Umbilical cord (tissue), 2 donors: ENCODE results near the gene ZNF146. TPM values are rescaled to one million over a fixed set of nuclear protein-coding genes. Genes with fewer than 3 reads are reported as not detected.
"Not testable (repeated sequence)": the region's sequence is repeated elsewhere in the genome, so short reads cannot be mapped to it uniquely, and the experiment has no call there.

Source experiments
- DNase-seq: peaks from one replicate; pipeline ENCODE4 v3.0.0-alpha.2; 2015; ENCODE audit warnings: low spot score
- total RNA-seq: library from RNA; depleted of rRNA; stranded (reverse); fragments of >200 nt; gene quantifications from one replicate; pipeline ENCODE4 v1.2.3, GENCODE V29; 2014; ENCODE audit warnings: low replicate concordance; ENCODE audit not compliant: insufficient read depth

Gene ZNF146
- 70.5 TPM for total RNA-seq

DNA sequence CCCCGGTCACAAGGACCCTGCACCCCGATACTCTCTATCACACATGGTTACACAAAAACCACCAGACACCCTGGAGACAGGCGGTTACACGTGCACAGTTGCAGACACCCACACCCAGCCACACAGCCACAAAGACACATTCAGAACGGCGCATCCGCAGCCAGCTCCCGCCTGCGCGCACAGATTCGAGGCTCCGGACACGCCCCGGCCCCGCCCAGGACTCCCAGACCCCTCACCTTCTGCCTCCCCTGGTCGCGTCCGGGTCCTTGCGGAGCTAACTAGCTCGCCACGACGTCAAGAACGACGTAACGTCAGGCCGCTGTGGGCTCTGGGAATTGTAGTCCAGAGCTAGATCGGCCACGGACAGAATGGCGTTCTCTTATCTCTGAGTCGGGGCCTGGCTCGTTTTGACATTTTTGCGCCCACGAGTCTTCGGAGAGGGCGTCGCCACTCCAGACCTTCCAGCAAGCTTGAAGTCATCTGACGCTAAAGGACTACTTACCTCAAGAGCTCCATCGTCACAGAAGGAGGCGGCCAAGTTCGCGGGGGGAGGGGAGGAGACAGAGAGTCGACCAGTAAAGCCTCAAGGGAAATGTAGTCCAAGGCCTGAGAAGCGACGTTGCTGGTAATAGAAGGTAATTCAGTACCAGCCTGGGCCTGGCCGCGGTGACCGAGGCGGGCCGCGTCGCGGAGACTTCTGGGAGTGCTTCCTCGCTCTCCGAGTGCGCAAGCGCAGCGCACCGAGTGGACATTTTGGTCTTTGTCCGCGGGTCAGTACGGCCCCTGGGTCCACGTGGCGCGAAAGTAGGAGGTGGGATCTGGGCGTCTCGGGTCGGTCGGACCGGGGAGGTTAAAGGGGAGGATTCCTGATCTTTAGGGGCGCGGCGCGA lies at the start of gene ZNF146, which contains the start of gene ZNF565:
Gene ZNF146, plus strand, starts transcription at position 721 of the 890 bp plus-strand sequence. CDS start 21,335 bp downstream, outside the sequence.
Gene ZNF565, minus strand, starts transcription at position 280 of the 890 bp plus-strand sequence. CDS start 12,680 bp downstream, outside the sequence.
- peak; percentile 99 for DNase-seq

DNA sequence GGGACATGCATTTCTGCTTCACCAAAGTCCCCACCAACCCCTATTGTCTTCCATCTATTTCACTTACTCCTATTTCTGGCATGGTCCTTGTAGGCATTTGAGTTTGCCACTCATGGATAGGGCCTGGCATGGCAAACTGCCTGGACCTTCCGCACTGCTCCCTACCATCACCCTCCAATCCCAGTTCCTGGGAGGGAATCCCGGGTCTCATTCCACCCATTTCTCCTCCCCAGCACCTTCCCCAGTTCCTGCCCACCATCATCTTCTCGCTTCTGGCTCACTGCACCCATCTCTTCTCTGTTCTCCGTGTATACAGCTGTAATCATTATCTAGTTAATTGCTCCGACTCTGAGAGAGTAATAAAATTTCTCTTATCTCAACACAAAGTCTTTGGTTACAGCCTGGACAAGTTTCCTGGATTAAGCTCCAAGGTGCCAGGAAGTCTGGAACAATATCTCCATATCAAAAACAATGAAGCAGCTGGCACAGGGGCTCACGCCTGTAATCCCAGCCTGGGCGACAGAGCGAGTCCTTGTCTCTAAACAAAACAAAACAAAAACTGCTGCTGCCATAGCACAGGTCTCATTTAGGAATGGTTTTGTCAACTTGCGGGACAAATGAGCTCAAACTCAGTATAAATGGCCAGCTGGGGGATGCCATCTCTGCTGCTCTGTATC lies 45.7 kb upstream of the ZNF146 start:
- no peak for DNase-seq

DNA sequence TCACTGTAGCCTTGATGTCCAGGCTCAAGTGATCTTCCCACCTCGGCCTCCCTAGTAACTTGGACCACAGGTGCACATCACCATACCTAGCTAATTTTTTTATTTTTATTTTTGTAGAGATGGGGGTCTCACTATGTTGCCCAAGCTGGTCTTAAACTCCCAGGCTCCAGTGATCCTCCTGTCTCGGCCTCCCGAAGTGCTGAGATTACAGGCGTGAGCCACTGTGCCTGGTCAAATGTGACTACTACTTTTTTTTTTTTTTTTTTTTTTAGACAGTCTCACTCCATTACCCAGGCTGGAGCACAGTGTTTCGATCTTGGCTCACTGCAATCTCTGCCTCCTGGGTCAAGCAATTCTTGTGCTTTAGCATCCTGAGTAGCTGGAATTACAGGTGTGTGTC lies 42.1 kb upstream of the ZNF146 start:
- no peak for DNase-seq

DNA sequence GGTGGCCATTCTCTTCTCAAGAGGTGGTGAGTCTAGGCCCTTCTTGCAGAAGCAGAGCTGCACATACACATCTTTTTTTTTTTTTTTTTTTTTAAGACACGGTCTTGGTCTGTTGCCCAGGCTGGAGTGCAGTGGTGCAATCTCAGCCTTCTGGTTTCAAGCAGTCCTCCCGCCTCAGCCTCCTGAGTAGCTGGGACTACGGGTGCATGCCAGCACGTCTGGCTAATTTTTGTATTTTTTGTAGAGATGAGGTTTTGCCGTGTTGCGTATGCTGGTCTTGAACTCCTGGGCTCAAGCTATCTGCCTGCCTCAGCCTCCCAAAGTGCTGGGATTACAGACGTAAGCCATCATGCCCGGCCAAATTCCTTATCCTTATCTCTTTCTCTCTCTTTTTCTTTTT lies 41.1 kb upstream of the ZNF146 start:
- DNase-seq, result not testable (repeated sequence)

DNA sequence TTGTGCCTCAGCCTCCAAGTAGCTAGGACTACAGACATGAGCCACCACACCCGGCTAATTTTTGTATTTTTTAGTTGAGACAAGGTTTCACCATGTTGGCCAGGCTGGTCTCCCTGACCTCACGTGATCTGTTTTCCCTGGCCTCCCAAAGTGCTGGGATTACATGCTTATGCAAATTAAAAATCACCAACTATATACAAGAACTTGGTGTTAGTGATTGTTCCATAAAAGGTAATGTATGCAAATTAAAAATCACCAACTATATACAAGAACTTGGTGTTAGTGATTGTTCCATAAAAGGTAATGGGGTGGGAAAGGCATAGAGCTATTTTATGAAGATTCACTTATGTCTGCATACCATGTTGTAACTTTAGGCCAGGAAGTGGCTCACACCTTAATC lies 35.8 kb upstream of the ZNF146 start:
- not testable (repeated sequence) for DNase-seq

DNA sequence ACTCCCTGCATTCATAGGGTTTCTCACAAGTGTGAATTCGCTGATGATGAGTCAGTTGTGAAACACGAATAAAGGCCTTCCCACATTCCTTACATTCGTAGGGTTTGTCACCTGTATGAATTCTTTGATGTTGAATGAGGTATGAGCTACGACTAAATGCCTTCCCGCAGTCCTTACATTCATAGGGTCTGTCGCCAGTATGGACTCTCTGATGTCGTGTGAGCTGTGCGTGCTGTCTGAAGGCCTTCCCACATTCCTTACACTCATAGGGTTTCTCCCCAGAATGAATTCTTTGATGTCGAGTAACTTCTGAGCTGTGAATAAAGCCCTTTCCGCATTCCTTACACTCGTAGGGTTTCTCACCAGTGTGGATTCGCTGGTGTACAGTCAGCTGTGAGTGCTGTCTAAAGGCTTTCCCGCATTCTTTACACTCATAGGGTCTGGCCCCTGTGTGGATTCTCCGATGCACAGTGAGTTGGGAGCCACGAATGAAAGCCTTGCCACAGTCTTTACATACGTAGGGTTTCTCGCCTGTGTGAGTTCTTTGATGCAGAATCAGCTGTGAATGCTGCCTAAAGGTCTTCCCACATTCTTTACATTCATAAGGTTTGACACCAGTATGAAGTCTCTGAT lies 32.2 kb upstream of the ZNF146 start:
- DNase-seq, result peak; percentile 45

DNA sequence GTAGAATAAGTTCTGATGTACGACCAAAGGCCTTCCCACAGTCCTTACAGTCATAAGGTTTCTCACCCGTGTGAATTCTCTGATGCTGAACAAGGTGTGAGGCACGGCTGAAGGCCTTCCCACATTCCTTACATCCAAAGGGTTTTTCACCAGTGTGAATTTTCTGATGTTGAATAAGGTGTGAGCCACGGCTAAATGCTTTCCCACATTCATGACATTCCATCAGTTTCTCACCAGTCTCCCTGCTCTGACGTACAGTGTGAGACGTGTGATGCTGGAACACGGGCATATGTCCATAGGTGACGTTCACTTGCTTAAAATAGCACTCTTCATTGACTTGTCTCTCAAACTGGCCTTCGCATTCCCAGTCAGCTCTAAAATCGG lies 31.7 kb upstream of the ZNF146 start:
- no peak for DNase-seq

DNA sequence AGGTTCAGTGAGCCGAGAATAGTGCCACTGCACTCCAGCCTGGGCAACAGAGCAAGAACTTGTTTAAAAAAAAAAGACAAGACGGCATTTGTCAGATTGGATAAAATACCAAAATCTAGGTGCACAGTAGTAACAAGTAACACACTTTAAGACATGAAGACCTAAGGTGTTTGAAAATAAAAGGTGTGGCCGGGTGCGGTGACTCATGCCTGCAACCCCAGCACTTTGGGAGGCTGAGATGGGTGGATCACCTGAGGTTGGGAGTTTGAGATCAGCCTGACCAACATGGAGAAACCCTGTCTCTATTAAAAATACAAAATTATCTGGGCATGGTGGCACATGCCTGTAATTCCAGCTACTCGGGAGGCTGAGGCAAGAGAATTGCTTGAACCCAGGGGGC lies 28.2 kb upstream of the ZNF146 start:
- DNase-seq, result not testable (repeated sequence)

DNA sequence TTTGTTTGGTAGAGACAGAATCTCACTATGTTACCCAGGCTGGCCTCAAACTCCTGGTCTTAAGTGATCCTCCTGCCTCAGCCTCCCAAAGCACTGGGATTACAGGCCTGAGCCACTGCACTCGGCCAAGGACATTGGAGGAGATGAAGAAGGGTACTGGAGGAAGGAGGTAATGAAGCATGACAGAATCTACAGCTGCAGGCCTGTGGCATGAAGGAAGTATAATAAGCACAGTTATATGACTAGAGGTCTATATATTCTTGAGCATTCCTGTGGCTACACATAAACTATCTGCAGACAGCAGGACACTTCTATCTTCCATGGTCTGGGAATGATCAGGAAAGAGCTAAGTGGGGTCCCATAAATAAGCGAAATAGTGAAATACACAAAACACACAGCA lies 18.7 kb upstream of the ZNF146 start:
- DNase-seq, result no peak

DNA sequence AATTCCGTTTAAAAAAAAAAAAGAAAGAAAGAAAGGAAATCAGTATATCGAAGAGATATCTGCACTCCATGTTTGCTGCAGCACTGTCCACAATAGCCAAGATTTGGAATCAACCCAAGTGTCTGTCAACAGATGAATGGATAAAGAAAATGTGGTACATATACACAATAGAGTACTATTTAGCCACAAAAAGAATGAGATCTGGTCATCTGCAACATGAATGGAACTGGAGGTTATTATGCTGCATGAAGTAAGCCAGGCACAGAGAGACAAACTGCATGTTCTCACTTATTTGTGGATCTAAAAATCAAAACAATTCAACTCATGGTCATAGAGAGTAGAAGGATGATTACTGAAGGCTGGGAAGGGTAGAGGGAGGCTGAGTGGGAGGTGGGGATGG lies 16.8 kb upstream of the ZNF146 start:
- no peak for DNase-seq

DNA sequence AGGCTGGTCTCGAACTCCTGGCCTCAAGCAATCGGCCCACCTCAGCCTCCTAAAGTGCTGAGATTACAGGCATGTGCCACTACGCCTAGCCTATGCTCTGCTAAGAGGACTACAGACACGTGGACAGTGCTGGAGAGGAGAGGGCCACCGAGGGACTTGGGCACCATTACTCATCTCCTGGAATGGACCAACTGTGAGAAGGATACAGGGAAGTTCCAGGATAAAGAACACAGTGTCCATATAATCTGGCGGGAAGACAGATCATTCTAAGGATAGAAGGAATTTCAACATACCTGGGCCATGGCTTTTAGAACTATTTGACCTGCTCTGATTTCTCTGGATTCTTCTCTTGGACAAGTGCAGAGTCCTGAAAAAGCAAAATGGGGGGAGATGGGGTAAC lies 13.2 kb upstream of the ZNF146 start:
- DNase-seq, result no peak

DNA sequence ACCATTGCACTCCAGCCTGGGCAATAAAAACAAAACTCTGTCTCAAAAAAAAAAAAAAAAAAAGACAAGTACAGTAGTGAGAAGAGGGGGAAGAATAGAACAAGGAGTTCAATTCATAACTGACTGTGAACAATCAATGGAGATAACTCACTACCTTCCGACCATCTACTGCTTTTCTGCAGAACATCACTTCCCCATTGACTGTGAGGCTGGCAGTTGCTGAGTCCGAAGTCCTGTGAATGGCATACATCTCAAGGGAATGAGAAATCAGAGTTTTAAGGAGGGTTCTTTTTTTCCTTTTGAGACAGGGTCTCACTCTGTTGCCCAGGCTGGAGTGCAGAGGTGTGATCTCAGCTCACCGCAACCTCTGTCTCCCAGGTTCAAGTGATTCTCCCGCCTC lies 11.6 kb upstream of the ZNF146 start:
- no peak for DNase-seq

DNA sequence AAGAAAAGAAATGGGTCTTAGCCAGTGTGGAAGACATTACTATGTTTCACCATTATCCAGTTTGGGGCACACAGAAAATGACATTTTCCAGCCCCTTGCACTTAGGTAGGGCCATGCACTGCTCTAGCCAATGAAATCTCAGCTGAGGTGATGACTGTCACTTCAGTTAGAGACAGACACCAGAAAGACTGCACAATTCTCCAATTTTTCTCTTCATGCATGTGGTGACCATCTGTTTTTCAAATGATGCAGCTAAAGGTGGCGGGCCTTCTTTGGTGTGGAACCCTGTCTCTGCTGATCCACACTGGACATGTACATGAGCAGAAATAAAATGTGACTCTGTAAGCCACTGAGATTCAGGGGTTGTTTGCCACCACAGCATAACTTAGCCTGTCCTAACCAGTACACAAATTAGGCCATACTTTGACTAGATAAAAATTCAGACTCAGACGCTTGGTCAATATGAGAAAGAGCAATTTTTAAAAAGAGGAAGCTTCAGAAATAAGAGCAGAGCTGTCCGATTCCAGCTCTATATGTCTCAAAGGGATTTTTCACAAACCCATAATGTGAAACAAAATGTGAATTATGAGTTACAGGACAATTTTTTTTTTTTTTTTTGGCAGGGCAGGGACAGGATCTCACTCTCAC lies 7.2 kb upstream of the ZNF146 start:
- no peak for DNase-seq

DNA sequence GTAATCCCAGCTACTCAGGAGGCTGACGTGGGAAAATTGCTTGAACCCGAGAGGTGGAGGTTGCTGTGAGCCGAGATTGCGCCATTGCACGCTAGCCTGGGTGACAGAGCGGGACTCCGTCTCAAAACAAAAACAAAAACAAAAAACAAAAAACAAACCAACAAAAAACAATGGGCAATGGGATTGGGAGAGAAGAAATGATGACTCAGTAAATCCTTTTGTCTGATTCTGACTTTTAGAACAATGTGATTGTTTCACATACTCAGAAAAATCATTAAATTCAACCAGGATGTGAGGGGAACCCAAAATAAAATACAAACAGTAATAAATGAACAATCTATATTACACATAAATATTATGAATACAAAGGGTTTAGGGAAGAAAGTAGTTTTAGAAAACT lies 5.5 kb upstream of the ZNF146 start:
- DNase-seq, result no peak

DNA sequence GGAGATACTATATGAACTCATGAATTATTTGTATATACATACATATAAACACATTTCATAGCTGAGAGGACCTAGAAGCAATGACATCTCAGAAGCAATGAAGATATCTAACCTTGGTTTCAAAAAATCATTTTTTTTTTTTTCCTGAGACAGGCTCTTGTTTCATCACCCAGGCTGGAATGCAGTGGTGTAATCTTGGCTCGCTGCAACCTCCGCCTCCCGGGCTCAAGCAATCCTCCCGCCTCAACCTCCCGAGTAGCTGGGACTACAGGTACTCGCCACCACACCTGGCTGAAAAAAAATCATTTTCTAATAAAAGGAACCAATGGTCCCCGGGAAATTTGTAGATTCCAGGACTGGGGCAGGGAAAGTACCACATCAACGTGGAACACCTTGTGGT lies 4.4 kb upstream of the ZNF146 start:
- no peak for DNase-seq

DNA sequence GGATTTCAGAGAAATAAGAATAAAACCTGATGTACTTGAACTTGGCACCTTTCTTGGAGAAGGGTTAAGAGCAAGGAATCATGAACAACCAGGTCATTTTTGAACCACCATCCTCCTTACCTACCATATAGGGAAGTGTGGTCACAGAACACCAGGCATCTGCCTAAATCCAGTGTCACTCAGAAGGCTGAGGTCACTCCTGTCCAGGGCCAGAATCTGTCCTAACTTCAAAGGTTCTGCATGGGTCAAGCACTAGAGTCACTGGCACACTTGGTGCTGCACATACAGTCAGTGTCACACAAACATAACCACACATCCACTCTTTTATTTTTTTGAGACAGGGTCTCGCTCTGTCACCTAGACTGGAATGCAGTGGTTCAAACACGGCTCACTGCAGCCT lies 2.0 kb upstream of the ZNF146 start:
- DNase-seq, result no peak

DNA sequence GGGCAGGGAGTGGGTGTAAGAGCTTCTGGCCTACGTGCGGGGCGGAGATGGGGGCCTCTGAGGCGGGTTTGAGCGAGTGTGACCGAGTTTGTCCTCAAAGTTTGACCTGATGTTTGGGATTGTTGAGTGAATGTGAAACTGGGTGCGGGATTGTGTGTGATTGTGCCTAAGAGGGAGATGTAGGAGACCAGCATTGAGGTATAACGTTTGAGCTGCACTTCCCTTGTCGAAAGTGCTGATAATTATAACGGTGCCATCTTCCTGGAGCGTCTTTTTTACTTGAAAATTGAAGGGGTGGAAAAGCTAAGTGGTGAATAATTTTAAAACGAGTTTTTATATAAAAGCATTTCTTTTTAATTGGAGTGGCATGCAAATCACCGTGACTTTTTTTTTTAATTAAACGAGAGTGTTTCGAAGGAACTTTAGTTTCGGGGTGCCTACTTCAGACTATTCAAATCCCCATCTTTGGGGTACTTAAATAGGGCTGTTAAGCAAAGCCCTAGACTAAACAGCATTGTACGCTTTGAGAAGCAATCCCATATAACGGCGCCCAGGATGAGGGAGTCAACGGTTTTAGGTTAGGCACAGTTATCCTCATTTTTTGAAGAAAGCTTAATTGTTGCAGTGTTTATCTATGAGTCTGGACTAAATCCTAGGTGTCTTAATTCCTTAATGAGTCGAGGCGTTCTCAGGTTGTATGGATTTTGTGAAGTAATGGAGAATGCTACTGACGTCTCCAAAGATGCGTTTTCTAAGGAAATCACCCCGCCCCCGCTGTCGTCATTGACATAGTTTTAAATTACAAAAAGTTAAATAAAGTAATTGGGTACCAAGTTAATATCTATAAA lies 594 bp downstream of the ZNF146 start:
- peak; percentile 46 for DNase-seq

DNA sequence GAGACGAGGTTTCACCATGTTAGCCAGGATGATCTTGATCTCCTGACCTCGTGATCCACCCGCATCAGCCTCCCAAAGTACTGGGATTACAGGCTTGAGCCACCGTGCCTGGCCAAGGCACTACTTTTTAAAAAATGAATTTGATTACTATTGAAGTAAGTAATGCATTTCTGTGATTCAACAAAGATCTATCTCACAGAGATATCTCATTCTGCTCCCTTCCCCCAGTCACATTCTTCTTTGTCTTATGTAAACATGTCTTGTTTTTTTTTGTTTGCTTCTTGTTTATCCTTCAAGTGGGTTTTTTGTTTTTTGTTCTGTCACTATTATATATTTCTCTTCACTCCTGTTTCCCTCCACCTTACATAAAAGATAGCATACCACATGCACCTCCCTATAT lies 6.6 kb downstream of the ZNF146 start:
- DNase-seq, result no peak

DNA sequence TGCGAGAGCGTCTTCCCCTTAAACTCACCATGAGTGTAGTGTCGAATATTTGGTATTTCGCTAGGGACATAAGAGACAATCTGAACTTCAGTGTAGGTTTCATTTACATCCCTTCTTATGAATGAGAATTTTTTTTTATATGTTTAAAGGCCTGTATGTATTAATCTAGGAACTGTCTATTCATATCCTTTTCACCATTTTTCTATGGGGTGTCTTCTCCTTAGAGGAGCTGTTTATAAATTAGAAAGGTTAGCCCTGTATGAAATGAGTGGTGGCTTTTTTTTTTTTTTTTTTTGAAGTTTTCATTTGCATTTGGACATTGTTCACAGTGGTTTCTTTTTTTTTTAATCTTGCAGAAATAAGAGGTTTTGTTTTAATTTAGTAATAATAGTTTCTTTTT lies 7.6 kb downstream of the ZNF146 start:
- no peak for DNase-seq

DNA sequence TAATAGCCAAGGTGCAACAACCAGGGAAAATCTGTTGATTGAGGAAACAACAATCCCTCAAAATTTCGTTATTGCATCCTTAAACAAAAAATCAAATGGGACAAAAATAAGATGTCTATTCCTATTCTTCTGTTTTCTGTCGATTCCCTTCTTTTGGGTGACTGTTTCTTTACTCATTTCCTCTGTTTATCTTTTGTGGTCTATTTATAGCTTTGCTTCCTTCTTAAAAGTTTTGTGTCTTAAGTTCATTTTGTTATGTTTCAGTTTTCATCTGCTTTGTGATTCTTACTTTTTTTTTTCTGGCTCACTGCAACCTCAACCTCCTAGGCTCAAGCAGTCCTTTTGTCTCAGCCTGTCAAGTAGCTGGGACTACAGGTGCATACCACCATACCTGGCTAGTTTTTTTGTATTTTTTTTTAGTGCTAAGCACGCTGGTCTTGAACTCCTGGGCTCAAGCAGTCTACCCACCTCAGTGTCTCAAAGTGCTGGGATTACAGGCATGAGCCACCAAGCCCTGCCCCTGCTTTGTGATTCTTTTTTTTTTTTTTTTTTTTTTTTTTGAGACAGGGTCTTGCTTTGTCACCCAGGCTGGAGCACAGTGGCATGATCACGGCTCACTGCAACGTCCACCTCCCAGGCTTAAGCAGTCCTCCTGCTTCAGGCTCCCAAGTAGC lies 10.4 kb downstream of the ZNF146 start:
- no peak for DNase-seq
